GM12878 (cell line): ENCODE measurements around the gene IRAK2. TPM values are rescaled to one million over a fixed set of nuclear protein-coding genes. Genes with fewer than 3 reads are reported as not detected.

Experiments used
- CEBPZ ChIP-seq: fragments of 150-350 bp; IDR thresholded peaks from 2 replicates; pipeline ENCODE4 v1.6.1; 2016; ENCODE audit warnings: low read depth, low read length
- CHD1 ChIP-seq: IDR thresholded peaks from 2 replicates; pipeline ENCODE4 v1.6.1; 2012; ENCODE audit warnings: low read depth, low read length, improper control_type of control experiment
- CREB1 ChIP-seq: IDR thresholded peaks from 2 replicates; pipeline ENCODE4 v1.6.1; 2012; ENCODE audit warnings: low read depth, mild to moderate bottlenecking, inconsistent platforms
- CUX1 ChIP-seq: IDR thresholded peaks from 2 replicates; pipeline ENCODE4 v1.6.1; 2012; ENCODE audit warnings: improper control_type of control experiment, low read depth, low read length; ENCODE audit not compliant: insufficient replicate concordance
- EP300 ChIP-seq, 2 experiments: fragments of 150-350 bp in 1 of 2; IDR thresholded peaks; 2 replicates each; pipeline ENCODE4 v1.6.1; 2011 to 2012; ENCODE audit warnings: low read depth in 2 of 2, low read length in 2 of 2, borderline replicate concordance in 1 of 2, improper control_type of control experiment in 1 of 2, inconsistent platforms in 1 of 2; ENCODE audit not compliant: control insufficient read depth in 1 of 2
- LARP7 ChIP-seq: fragments of 450-650 bp; IDR thresholded peaks from 2 replicates; pipeline ENCODE4 v1.6.1; 2017; ENCODE audit warnings: mild to moderate bottlenecking
- MAX ChIP-seq: IDR thresholded peaks from 2 replicates; pipeline ENCODE4 v1.6.1; 2012; ENCODE audit warnings: low read depth, low read length, improper control_type of control experiment
- MLLT1 ChIP-seq: fragments of 450-650 bp; IDR thresholded peaks from 2 replicates; pipeline ENCODE4 v1.6.1; 2016; ENCODE audit warnings: mild to moderate bottlenecking
- RFX5 ChIP-seq: IDR thresholded peaks from 2 replicates; pipeline ENCODE4 v1.6.1; 2011; ENCODE audit warnings: low read depth, low read length, improper control_type of control experiment
- SIX5 ChIP-seq: IDR thresholded peaks from 2 replicates; pipeline ENCODE4 v1.6.1; 2011; ENCODE audit warnings: mild to moderate bottlenecking, low read depth, low read length, moderate library complexity; ENCODE audit not compliant: severe bottlenecking
- ZBTB11 ChIP-seq: fragments of 450-650 bp; formaldehyde crosslinking; IDR thresholded peaks from 2 replicates; pipeline ENCODE4 v1.5.0; 2022; ENCODE audit warnings: mild to moderate bottlenecking, missing genetic modification characterization
- polyA plus RNA-seq, 11 experiments: library from polyadenylated mRNA; depleted of rRNA in 4 of 11; unstranded in 6 of 11; stranded (reverse) in 5 of 11; fragments of >200 nt; fragmentation: Nextera tagmentation in 4 of 11; fragmentation: Illumina TruSeq in 1 of 11; extraction: Ambion mirVana in 4 of 11; extraction: Trizol in 1 of 11; gene quantifications; 1 replicate in 1 of 11; 2 replicates in 10 of 11; pipeline versions ENCODE4 v1.2.1 to v1.2.3, GENCODE V29; 2011 to 2016; ENCODE audit warnings: inconsistent platforms in 2 of 11, missing spikeins in 2 of 11, low read depth in 1 of 11
- total RNA-seq, 4 experiments: library from RNA; depleted of rRNA in 3 of 4; stranded (reverse); fragments of >200 nt in 3 of 4; fragmentation: Illumina TruSeq in 1 of 4; extraction: Trizol in 1 of 4; gene quantifications; 2 replicates each; pipeline versions ENCODE4 v1.2.1 to v1.2.3, GENCODE V29; 2013 to 2021
- TF ChIP-seq, protein P1 (sequence below): fragments of 450-650 bp; IDR thresholded peaks from 2 replicates; pipeline ENCODE4 v1.6.1; 2016; ENCODE audit warnings: mild to moderate bottlenecking

The IRAK2 gene
- total and polyA plus RNA-seq, 10 of the 15 experiments (the other 5 are each of a cell fraction or from before 2014, with no cell fraction given) = 0.48 to 5.7 (median 4.5) TPM

DNA sequence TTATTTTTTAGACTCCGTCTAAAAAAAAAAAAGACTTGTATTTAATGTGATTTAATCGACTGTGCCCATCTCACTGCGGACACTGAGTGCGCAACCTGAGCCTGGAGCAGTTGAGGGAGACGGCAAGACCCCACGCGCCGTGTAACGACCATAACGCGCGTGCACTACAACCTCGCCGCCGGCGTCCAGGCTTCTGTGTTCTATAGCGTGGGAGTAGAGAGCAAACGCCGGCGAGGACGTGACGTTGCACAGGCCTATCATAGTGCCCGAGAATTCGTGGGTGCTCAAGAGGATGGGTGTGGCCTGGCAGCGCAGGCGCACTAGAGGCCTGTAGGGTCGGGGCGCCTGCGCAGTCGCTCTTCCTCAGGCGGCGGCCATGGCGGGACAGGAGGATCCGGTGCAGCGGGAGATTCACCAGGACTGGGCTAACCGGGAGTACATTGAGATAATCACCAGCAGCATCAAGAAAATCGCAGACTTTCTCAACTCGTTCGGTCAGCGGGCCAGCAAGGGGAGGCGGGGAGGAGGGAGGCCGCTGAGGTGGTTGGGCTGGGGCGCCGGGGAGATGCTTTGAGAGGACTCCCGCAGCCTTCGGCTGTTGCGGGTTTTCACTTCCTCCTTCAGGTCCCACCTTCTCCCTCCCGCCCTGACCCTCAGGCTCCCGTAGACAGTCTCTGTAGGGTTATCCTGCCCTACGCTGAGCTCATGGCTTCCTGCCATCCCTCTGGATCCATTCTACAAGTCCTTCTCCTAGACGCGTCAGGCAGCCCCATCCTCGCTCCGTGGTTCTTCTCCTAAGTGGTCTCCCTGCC, 49.2 kb upstream of the IRAK2 start, which contains the start of gene BRK1 (continued):
- TF ChIP-seq, protein P1, sequence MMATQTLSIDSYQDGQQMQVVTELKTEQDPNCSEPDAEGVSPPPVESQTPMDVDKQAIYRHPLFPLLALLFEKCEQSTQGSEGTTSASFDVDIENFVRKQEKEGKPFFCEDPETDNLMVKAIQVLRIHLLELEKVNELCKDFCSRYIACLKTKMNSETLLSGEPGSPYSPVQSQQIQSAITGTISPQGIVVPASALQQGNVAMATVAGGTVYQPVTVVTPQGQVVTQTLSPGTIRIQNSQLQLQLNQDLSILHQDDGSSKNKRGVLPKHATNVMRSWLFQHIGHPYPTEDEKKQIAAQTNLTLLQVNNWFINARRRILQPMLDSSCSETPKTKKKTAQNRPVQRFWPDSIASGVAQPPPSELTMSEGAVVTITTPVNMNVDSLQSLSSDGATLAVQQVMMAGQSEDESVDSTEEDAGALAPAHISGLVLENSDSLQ = 0 out of 2 replicates have a peak, but pooled peaks have one; percentile 47
- TF ChIP-seq RFX5 (peak; percentile 64; the same call in 1 of the 2 replicates), MAX (peak; percentile 83), CHD1 (no peak), SIX5 (no peak), LARP7 (no peak), ZBTB11 (no peak), CEBPZ (no peak), CUX1 (no peak), CREB1 (peak; percentile 92), EP300 (IDR thresholded peaks at IDR 0.05; ENCODE audit: borderline replicate concordance in 1 of 2, control insufficient read depth in 1 of 2, low read depth in 2 of 2, low read length in 2 of 2) (0 out of 4 replicates have a peak, but pooled peaks of 1 of the 2 experiments have one; percentile 11), MLLT1 (0 out of 2 replicates have a peak, but pooled peaks have one; percentile 60)
